Suprapubic skin (tissue), 3 donors: ENCODE results near the gene BZW2.

ENCODE experiments used
- POLR2A ChIP-seq, 2 donors: fragments of 450-650 bp; IDR thresholded peaks; one replicate each; pipeline ENCODE4 v1.6.1; 2017; ENCODE audit warnings: antibody characterized with exemption in 2 of 2, mild to moderate bottlenecking in 2 of 2, moderate library complexity in 2 of 2
- TF ChIP-seq, protein P1 (sequence below), 2 donors: fragments of 200-600 bp in 1 of 2; fragments of 450-650 bp in 1 of 2; sonication (generic) in 1 of 2; IDR thresholded peaks; one replicate each; pipeline ENCODE4 v1.5.1; 2016 to 2019; ENCODE audit warnings: antibody characterized with exemption in 2 of 2, mild to moderate bottlenecking in 1 of 2, moderate library complexity in 1 of 2

DNA sequence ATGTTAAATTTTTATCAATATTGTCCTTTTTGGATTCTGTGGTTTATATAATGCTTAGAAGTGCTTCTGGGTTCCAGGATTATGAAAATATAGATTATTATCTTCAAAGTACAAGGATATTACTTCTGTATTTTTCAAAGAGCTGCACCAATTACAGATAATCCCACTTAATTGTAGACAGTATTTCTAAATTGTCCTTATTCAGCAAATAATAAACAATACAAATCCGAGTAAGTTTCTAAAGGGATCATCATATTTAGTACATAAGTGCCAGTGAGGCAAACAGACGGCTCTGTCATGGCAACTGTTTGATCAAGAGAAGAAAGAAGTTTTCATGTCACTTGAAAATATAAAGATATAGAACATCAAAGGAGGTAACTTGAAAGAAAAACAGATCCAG lies 19.6 kb upstream of the BZW2 start:
- TF ChIP-seq POLR2A (IDR thresholded peaks at IDR 0.05) = no peak
- TF ChIP-seq, protein P1, sequence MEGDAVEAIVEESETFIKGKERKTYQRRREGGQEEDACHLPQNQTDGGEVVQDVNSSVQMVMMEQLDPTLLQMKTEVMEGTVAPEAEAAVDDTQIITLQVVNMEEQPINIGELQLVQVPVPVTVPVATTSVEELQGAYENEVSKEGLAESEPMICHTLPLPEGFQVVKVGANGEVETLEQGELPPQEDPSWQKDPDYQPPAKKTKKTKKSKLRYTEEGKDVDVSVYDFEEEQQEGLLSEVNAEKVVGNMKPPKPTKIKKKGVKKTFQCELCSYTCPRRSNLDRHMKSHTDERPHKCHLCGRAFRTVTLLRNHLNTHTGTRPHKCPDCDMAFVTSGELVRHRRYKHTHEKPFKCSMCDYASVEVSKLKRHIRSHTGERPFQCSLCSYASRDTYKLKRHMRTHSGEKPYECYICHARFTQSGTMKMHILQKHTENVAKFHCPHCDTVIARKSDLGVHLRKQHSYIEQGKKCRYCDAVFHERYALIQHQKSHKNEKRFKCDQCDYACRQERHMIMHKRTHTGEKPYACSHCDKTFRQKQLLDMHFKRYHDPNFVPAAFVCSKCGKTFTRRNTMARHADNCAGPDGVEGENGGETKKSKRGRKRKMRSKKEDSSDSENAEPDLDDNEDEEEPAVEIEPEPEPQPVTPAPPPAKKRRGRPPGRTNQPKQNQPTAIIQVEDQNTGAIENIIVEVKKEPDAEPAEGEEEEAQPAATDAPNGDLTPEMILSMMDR (IDR thresholded peaks at IDR 0.05) = no peak
